ES-I3 (cell line): ENCODE data around the gene MAGED2.
"Not testable (repeated sequence)": the region's sequence is repeated elsewhere in the genome, so short reads cannot be mapped to it uniquely, and the experiment has no call there.

Experiments used
- H3K36me3 ChIP-seq: 2 replicates; pipeline ENCODE4 v1.6.1; 2013; ENCODE audit warnings: mild to moderate bottlenecking, low read length, control low read depth, moderate library complexity; ENCODE audit not compliant: insufficient read depth
- H3K4me1 ChIP-seq: 2 replicates; pipeline ENCODE4 v1.6.1; 2013; ENCODE audit warnings: mild to moderate bottlenecking, control low read depth, low read length; ENCODE audit not compliant: insufficient read depth
- H3K9ac ChIP-seq: 2 replicates; pipeline ENCODE4 v1.6.1; 2013; ENCODE audit warnings: low read depth, mild to moderate bottlenecking, low read length, moderate library complexity
- H3K9me3 ChIP-seq: 2 replicates; pipeline ENCODE4 v1.6.1; 2013; ENCODE audit warnings: mild to moderate bottlenecking, low read length, moderate library complexity; ENCODE audit not compliant: control insufficient read depth, insufficient read depth

Gene MAGED2

DNA sequence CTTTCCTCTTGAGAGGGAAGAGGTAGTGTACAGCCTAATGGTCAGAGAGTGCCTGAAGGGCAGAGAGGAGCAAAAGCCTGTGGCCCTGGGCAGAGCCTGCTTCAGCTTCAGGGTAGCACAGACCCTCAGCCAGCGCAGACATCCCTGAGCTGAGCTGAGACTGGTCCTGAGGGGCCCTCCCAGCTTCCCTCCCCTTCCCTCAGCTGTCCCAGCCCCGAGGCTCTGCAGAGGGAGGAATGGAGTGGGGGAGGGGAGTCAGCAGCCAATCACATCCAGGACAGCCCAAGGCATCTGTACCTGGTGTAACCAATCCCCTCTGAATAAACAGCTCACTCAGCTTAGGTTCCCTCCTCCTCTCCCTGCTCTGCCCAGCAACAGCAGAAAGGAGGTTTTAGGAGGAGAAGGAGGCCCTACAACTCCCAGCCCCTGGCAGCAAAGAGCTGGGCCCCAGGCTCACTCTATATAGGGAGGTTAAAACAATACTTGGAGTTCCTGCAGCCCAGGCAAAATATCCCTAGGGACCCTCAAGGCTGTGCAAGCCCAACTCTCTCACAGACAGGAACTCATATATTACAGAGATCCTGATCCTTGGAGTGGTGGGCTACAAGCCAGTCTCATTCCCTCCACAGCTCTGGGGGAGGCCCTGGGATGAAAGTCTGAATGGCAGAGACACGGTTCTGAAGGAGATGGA, 33.8 kb downstream of the MAGED2 start:
- not testable (repeated sequence) for H3K4me1 ChIP-seq, H3K36me3 ChIP-seq, H3K9me3 ChIP-seq, H3K9ac ChIP-seq

DNA sequence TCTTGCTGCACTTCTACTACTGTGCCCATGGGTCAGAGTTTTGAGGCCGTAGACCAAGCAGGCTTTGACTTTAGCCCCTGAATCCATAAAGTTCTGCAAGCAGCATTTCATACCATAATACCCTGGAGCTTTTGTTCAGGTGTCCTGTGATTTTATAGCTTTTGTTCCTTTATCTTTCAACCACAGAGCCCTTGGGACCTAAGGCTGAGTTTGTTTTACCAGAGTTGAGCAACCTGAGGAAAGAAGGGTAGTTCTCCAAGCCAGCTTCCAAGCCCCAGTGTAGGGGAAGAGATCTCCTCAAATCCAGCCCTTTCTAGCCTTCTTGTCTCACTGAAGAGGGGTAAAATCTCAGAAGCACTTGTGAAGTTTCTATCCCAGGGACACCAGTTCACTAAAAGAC, 35.1 kb downstream of the MAGED2 start:
- Histone ChIP-seq H3K36me3 (no peaks in the 10 kb centered on the region), H3K9me3 (no peaks in the 10 kb centered on the region), H3K4me1 (no peaks in the 10 kb centered on the region; the same call in 1 of the 2 replicates), H3K9ac (no peak overlapping the region)

DNA sequence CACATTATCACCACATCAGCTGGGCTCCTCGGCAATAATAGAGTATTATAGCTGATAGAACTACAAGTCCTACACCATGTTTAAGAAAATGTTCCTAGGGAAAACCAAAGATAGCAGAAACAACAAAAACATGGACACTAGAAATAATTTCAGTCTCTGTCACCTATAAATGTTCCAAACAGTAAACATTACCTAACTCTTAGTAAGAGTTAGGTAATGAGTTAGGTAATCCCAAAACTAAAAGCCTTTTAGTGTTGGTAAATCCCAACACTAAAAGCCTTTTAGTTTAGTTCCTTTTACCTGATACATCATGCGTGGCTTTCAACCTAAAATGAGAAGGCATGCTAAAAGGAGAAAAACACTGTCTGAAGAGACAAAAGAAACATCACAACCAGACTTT, 35.5 kb downstream of the MAGED2 start:
- no peaks in the 10 kb centered on the region for H3K9me3 ChIP-seq
- no peaks in the 10 kb centered on the region for H3K36me3 ChIP-seq
- H3K4me1 ChIP-seq, result no peaks in the 10 kb centered on the region; the same call in 1 of the 2 replicates
- no peak overlapping the region for H3K9ac ChIP-seq

DNA sequence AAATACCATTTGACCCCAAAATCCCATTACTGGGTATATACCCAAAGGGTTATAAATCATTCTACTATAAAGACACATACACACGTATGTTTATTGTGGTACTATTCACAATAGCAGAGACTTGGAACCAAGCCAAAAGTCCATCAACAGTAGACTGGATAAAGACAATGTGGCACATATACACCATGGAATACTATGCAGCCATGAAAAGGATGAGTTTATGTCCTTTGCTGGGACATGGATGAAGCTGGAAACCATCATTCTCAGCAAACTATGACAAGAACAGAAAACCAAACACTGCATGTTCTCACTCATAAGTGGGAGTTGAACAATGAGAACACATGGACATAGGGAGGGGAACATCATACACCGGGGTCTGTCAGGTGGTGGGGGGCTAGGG, 40.2 kb downstream of the MAGED2 start:
- H3K9me3 ChIP-seq, H3K36me3 ChIP-seq, H3K9ac ChIP-seq, H3K4me1 ChIP-seq: not testable (repeated sequence)

DNA sequence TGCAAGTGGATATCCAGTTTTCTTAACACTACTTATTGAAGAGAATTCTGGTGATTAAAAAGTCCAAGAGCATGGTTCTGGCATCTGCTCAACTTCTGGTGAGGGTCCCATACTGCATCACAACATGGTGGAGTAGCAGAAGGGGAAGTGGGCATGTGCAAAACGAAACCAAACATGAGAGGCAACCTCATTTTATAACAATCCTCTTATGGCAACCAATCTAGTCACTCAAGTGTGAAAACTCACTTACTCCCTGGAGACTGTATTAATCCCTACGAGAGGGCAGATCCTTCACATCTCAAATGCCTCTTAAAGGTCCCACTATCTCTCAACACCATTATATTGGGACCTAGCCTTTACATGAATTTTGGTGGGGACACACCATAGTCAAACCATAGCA, 57.7 kb downstream of the MAGED2 start:
- Histone ChIP-seq H3K4me1 (no peaks in the 10 kb centered on the region), H3K36me3 (no peaks in the 10 kb centered on the region), H3K9ac (no peak overlapping the region), H3K9me3 (no peaks in the 10 kb centered on the region)
